HEK293 (cell line): ENCODE results near the gene PKNOX2.
A peak's percentile ranks its signal among the peaks of the same experiment; 100 is the strongest.

Source experiments
- CTCF ChIA-PET: fragments of 350-600 bp; formaldehyde crosslinking; extraction: SDS; loops from one replicate; lab custom pipeline; 2021; ENCODE audit warnings: antibody characterized with exemption; lab: Yijun Ruan, JAX
- POLR2A ChIA-PET: fragments of 300-600 bp; formaldehyde crosslinking; extraction: SDS; loops from one replicate; lab custom pipeline; 2020; ENCODE audit warnings: antibody characterized with exemption, inconsistent platforms; lab: Yijun Ruan, JAX
- H3K27ac ChIP-seq: fragments of 200-500 bp; sonication (Bioruptor generic); 2 replicates; pipeline ENCODE4 v1.5.1; 2014; ENCODE audit warnings: low read depth, low read length, control low read depth, inconsistent platforms; ENCODE audit errors: extremely low read depth
- H3K36me3 ChIP-seq, 2 experiments: fragments of 200-500 bp in 1 of 2; sonication (Bioruptor generic) in 1 of 2; 1 replicate in 1 of 2; 2 replicates in 1 of 2; pipeline ENCODE4 v1.5.1; 2014 to 2017; ENCODE audit warnings: inconsistent platforms in 2 of 2, low read length in 2 of 2; ENCODE audit not compliant: control insufficient read depth in 2 of 2, insufficient read depth in 1 of 2
- H3K4me1 ChIP-seq: fragments of 200-500 bp; sonication (Bioruptor generic); 2 replicates; pipeline ENCODE4 v1.5.1; 2014; ENCODE audit warnings: mild to moderate bottlenecking, low read length, inconsistent platforms; ENCODE audit not compliant: control insufficient read depth, insufficient read depth
- H3K4me3 ChIP-seq: 2 replicates; pipeline ENCODE4 v1.5.1; 2011; ENCODE audit warnings: low read depth, mild to moderate bottlenecking, control low read depth, low read length, moderate library complexity
- H3K9me3 ChIP-seq: fragments of 200-500 bp; sonication (Bioruptor generic); 2 replicates; pipeline ENCODE4 v1.5.1; 2014; ENCODE audit warnings: low read depth, low read length, inconsistent platforms; ENCODE audit not compliant: control insufficient read depth, insufficient read depth
- CTCF ChIP-seq: fragments of 450-650 bp; formaldehyde crosslinking; IDR thresholded peaks from 2 replicates; pipeline ENCODE4 v1.5.1; 2016; ENCODE audit warnings: missing biosample characterization, missing genetic modification characterization
- KLF7 ChIP-seq: fragments of 450-650 bp; formaldehyde crosslinking; IDR thresholded peaks from 2 replicates; pipeline ENCODE4 v1.5.1; 2016; ENCODE audit warnings: missing biosample characterization, missing genetic modification characterization, borderline replicate concordance
- ZIC2 ChIP-seq: fragments of 450-650 bp; formaldehyde crosslinking; IDR thresholded peaks from 2 replicates; pipeline ENCODE4 v1.5.1; 2016; ENCODE audit warnings: missing biosample characterization, missing genetic modification characterization
- ZNF138 ChIP-seq: fragments of 450-650 bp; formaldehyde crosslinking; IDR thresholded peaks from 2 replicates; pipeline ENCODE4 v1.5.1; 2016; ENCODE audit warnings: missing biosample characterization, missing genetic modification characterization, borderline replicate concordance
- ZNF148 ChIP-seq: fragments of 450-650 bp; formaldehyde crosslinking; IDR thresholded peaks from 2 replicates; pipeline ENCODE4 v1.5.0; 2017; ENCODE audit warnings: missing biosample characterization, missing genetic modification characterization, borderline replicate concordance
- ZNF223 ChIP-seq: fragments of 450-650 bp; formaldehyde crosslinking; IDR thresholded peaks from 2 replicates; pipeline ENCODE4 v1.5.1; 2016; ENCODE audit warnings: missing biosample characterization, missing genetic modification characterization
- ZNF335 ChIP-seq: fragments of 450-650 bp; formaldehyde crosslinking; conservative IDR thresholded peaks from 2 replicates; pipeline ENCODE4 v1.5.1; 2016; ENCODE audit warnings: missing biosample characterization, missing genetic modification characterization
- ZNF529 ChIP-seq: fragments of 450-650 bp; formaldehyde crosslinking; IDR thresholded peaks from 2 replicates; pipeline ENCODE4 v1.5.1; 2017; ENCODE audit warnings: missing genetic modification characterization, missing biosample characterization; ENCODE audit not compliant: insufficient replicate concordance
- ZNF558 ChIP-seq: fragments of 450-650 bp; formaldehyde crosslinking; IDR thresholded peaks from 2 replicates; pipeline ENCODE4 v1.5.1; 2016; ENCODE audit warnings: missing biosample characterization, missing genetic modification characterization
- ZNF777 ChIP-seq: fragments of 450-650 bp; formaldehyde crosslinking; IDR thresholded peaks from 2 replicates; pipeline ENCODE4 v1.5.1; 2017; ENCODE audit warnings: missing biosample characterization, missing genetic modification characterization, borderline replicate concordance
- ZNF792 ChIP-seq: fragments of 450-650 bp; formaldehyde crosslinking; IDR thresholded peaks from 2 replicates; pipeline ENCODE4 v1.5.1; 2016; ENCODE audit warnings: missing biosample characterization, missing genetic modification characterization

PKNOX2 gene

GRCh38 chr11:125262194-125262829 is 97.8 kb downstream of the PKNOX2 start:
- POLR2A ChIA-PET, result no interaction called here
- TF ChIP-seq ZNF335 (tag by site-specific recombination) (no peak), CTCF (tag by site-specific recombination) (no peak), ZNF558 (tag by site-specific recombination) (no peak), ZNF777 (tag by site-specific recombination) (no peak), ZNF148 (tag by site-specific recombination) (no peak), KLF7 (no peak)
- H3K36me3 ChIP-seq, result no peaks in the 10 kb centered on the region
- CTCF ChIA-PET, result interaction anchor here (0.5 to 0.6 kb wide), 2 partner anchors 38 to 76 kb away, joined by 3 read pairs; no protein-coding TSS in a partner anchor
- H3K4me1 ChIP-seq, result no peaks in the 10 kb centered on the region
- no peaks in the 10 kb centered on the region for H3K9me3 ChIP-seq
- H3K4me3 ChIP-seq, result no peak overlapping the region
- H3K27ac ChIP-seq, result no peak overlapping the region

GRCh38 chr11:125262830-125263218 is 98.3 kb downstream of the PKNOX2 start:
- Histone ChIP-seq H3K27ac (no peak overlapping the region), H3K4me1 (no peaks in the 10 kb centered on the region), H3K36me3 (no peaks in the 10 kb centered on the region), H3K4me3 (no peak overlapping the region), H3K9me3 (no peaks in the 10 kb centered on the region)
- CTCF ChIA-PET, result interaction anchor here (1.6 kb wide), 1 partner anchor 83 kb away, joined by 6 read pairs; no protein-coding TSS in a partner anchor
- POLR2A ChIA-PET, result no interaction called here
- no peak for TF ChIP-seq ZNF138 (tag by site-specific recombination)
- TF ChIP-seq, all 188 proteins: peak for 0

- H3K4me1 ChIP-seq, result no peaks in the 10 kb centered on the region
- no peak overlapping the region for H3K27ac ChIP-seq
- POLR2A ChIA-PET, result no interaction called here
- CTCF ChIA-PET, result interaction anchor here (0.6 to 1.6 kb wide), 3 partner anchors 61 to 84 kb away, joined by 3 to 6 read pairs (median 3); no protein-coding TSS in a partner anchor
- H3K36me3 ChIP-seq, result no peaks in the 10 kb centered on the region
- no peak overlapping the region for H3K4me3 ChIP-seq
- TF ChIP-seq ZNF223 (tag by site-specific recombination) (no peak), ZIC2 (peak; percentile 76), ZNF529 (peak; percentile 28), ZNF792 (tag by site-specific recombination) (no peak)
- TF ChIP-seq, all 188 proteins: peak for 2
- H3K9me3 ChIP-seq, result no peaks in the 10 kb centered on the region
Measured at GRCh38 chr11:125263268-125263790, 98.8 kb downstream of the PKNOX2 start.
